Forelimb muscle (tissue), 1 donor: ENCODE data around the gene KITLG. TPM values are rescaled to one million over a fixed set of nuclear protein-coding genes. Genes with fewer than 3 reads are reported as not detected.
"Not testable (repeated sequence)": the region's sequence is repeated elsewhere in the genome, so short reads cannot be mapped to it uniquely, and the experiment has no call there.

Experiments
- DNase-seq: peaks from one replicate; pipeline ENCODE4 v3.0.0-alpha.2; 2013; ENCODE audit warnings: low read depth
- polyA plus RNA-seq: library from polyadenylated mRNA; unstranded; fragments of 120-200 nt; gene quantifications from one replicate; pipeline ENCODE4 v1.2.1, GENCODE V29; 2013; ENCODE audit not compliant: insufficient read length

Gene KITLG
- polyA plus RNA-seq, 1 donor, result 10.7 TPM

- DNase-seq, result no peak
Measured at GRCh38 chr12:88575361-88575970, 4.8 kb downstream of the KITLG start.

DNA sequence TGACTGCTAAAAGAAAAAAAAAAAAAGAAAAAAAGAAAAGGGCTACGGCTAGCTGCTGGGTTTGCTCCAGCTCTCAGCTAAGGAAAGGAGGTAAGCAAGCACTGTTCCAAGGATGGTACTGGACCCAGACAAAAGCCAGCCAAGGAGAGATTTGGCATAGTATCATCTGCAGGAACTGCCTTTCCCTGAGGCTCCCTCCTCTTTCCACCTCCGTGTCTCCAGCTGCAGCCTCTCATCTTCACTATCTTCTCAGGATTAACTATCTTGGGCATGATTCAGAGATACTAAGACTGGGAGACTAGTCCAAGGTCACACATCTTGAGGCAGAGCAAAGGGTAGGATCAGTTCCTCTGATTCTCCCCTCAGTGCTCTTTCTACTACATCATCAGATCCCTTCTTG is 6.0 kb downstream of the KITLG start:
- no peak for DNase-seq

GRCh38 chr12:88573583-88573982 is 6.7 kb downstream of the KITLG start:
- DNase-seq, result no peak

GRCh38 chr12:88572781-88573549 is 7.3 kb downstream of the KITLG start:
- no peak for DNase-seq

GRCh38 chr12:88571543-88571942 is 8.7 kb downstream of the KITLG start:
- no peak for DNase-seq

DNA sequence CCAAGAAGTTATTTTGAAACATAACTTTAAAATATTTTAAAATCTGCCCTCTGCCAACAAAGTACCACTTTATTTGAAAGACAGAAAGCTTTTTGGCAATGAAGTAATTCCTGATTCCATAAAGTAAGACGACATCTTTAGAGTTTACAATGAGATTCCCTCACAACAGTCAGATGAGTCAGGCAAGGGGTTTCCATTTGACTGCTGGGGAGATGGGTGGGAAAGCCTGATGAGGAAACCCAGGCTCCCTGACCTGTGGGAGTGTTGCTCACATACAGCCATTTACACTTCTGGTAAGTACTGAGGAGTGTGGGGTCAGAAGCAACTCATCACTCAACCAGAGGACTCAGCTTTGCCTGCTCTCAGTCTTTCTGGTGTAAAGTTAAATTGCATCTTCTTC is 10.2 kb downstream of the KITLG start:
- DNase-seq, result no peak

DNA sequence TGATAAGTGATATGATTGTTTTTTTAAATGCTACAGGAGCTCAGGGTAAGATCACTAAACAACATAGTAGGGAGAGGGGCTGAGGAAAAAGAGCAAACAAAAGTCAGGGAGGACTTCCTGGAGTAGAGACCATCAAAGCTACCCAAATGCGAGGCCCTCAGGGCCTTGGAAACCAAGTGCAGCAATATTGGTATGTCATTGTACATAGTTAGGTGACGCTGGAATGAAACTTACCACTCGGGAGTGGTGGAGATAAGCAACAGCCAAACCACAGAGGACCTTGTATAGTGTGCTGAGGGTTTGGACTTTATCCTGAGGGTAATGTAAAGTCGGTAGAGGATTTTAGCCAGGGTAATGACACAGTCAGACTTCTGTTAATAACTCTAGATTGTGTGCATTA is 13.8 kb downstream of the KITLG start:
- DNase-seq, result no peak

DNA sequence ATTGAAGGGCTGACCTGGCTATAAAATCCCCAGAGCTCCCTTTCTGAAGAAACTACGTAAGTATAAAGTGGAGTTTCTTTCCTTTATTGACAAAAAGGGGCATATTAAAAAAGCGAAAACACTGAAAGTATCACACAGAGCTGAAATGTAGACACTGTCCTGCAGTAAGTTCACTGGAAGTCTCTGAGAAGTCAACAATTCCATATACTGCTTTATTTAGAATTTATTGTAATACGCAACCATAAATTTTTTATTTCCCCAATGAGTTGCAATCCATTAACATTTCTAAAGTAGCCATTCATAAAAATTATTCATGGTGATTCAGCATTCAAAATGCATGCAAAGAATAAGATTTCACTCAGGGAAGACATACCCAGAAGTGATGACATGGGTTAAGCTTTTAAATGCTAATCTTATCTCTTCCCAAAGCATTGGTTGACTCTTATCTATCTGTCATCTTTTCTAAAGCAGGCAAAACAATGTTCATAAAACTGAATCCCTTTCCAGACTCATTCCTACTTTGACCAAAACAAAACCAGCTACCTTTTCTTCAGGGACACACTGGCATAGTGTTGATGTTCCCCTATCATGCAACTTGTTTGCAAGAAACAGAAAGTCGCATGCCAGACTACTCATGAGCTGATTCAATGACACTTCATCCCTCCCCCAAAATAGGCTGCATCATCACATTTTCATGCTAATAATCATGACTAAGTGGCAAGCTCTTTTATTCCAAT is 17.3 kb downstream of the KITLG start:
- DNase-seq, result no peak

GRCh38 chr12:88562151-88562550 is 18.1 kb downstream of the KITLG start:
- DNase-seq, result no peak

- no peak for DNase-seq
Measured at GRCh38 chr12:88559772-88560171, 20.5 kb downstream of the KITLG start.

DNA sequence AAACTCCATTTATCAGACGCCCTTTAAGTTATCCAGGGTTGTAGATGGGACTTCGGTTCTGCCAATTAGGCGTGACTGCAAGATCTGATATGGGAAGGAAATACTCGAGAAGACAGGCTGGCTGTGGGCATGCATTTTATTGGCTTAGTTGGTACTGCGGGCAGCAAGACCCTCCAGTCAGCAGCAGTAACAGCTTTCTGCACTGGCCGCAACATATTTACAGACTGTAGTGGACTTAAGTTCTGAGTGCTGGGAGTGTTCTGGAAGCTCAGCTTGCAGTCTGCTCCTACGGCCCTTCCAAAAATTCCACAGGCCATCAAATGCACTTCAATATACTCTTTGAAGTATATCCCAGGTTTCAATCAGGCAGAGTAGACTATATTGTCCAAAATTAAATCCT is 21.1 kb downstream of the KITLG start:
- no peak for DNase-seq

- no peak for DNase-seq
Measured at GRCh38 chr12:88558340-88558867, 21.9 kb downstream of the KITLG start.

- DNase-seq, result no peak
Measured at GRCh38 chr12:88556213-88556774, 24.0 kb downstream of the KITLG start.

- no peak for DNase-seq
Measured at GRCh38 chr12:88553941-88554658, 26.2 kb downstream of the KITLG start.

DNA sequence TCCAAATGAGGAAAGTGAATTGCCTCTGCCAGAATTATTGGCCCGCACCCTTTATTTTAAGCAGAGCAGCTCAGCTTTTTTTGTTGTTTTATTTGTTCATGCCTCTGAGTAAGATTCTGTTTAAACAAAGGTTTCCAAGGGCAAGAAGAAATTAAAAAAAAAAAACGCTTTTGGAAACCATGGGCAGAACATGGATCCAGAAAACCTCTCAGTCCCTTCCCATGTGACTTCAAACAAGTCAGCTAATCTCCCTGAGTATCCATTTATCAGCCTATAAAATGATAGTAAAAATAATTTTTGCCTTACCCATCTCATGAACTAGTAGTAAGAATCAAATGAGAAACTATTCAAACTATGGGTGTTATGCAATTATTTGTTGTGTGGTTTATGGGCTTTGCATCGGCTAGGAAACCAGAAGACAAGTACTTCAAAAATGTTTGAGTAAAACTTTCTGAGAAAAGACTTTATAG is 27.6 kb downstream of the KITLG start:
- DNase-seq, result no peak

DNA sequence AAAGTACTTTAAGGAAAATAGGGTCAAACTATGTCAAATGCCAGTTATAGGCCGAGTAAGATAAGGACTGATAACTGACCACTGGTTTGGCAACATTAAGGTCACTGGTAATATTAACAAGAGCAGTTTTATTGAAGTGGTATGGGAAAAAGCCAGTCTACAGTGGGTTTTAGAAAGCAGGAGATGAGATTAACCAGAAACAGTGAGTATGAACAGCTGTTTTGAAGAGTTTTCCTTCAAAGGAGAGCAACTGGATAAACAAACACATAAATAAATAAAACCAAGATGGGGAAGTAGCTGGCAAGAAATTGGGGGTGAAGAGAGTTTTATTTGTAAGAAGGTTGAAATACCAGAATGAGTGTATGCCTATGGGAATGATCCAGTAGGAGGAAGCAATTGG is 30.3 kb downstream of the KITLG start:
- DNase-seq, result no peak

DNA sequence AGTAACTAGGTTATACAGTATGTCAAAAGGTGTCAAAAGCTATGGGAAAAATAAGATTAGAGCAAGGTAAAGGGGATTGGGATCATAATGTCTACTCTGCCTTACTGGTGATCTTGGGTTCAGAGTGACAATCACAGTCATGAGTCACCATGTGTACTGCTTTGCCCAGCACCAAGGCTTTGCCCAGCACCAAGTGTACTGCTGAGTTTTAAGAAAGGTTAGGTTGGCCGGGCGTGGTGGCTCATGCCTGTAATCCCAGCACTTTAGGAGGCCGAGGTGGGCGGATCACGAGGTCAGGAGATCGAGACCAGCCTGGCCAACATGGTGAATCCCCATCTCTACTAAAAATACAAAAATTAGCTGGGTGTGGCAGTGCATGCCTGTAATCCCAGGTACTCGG is 32.3 kb downstream of the KITLG start:
- DNase-seq, result not testable (repeated sequence)

- no peak for DNase-seq
Measured at GRCh38 chr12:88546853-88547252, 33.4 kb downstream of the KITLG start.

GRCh38 chr12:88546226-88546625 is 34.0 kb downstream of the KITLG start:
- no peak for DNase-seq

DNA sequence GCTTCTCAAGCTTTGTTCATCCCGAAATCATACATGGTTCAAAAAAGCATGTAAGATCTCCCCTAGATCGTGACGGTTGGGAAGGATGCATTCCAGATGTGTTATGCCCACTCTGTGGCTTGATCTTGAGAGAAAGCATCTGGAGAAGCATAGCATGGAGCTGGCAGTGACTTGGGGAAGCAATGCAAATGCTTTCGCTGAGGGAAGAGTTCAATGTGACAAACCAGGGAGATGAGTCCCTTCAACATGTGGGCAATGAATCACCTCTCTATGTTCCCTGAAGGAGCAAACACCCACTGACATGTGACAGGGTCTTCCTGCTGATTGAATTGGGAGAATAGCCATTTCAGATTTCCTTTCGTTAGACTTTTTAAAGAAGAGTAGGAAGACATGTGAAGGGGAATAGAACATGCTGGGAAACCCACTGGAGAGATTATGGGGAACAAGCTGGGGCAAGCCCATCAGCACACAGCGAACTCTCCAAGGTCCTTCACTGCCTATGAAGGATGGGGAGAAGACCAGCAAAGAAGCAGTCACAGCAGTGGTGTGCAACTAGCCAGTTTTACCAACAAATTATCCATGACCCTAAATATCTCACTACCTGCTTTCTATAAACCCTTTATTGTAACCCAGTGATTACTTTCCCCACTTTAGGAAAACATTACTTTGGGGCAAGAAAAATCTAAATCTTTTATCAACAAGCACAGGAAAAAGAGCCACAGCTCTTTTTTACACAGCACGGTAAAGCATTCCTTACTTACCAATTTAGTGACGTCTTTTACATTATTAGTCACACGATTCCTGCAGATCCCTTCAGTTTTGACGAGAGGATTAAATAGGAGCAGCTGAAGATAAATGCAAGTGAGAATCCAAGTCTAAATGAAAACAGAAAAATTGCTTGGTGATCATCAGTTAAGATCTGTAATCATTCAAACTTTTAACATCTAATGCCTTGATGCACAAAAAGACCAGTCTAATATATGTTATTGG is 35.0 kb downstream of the KITLG start:
- DNase-seq, result no peak
